ENCODE results near the gene CLCN7. TPM values are rescaled to one million over a fixed set of nuclear protein-coding genes. Genes with fewer than 3 reads are reported as not detected.

Gene CLCN7
- total and polyA plus RNA-seq, 9 of the 15 experiments (the other 6 are each of a cell fraction or from before 2014, with no cell fraction given): 0.06 to 126 (median 18.7) TPM

DNA sequence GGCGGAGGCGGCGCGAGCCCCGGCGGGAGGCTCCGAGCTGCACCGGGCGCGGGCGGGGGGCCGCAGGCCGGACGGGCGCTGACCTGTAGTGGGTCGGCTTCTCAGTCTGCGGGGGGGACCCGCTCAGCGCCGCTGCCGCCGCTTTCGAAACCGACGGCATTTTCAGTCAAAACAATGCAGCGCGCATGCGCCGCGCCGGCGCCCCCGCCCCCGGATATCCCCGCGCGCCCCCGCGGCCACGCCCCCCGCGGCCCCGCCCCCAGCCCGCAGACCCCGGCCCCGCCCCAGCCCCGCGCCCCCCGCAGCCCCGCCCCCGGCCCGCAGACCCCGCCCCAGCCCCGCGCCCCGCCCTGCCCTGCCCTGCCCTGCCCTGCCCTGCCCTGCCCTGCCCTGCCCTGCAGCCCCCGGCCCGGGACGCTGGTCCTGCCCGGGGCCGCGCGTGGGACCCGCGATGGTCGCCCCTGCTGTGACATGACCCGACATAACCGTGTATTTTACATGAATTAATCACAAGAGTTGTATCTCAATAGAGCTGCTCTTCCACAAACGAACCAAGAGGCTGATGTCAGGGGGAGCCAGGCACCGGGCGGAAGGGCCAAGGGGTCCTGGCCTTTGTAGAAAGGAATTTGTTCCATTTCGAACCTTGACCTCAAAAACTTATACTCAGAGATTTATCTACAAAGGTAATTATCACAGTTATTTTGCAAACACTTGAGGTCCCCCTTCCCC lies 60.1 kb downstream of the CLCN7 start, which contains the start of gene UNKL:
Gene UNKL (minus strand): TSS at position 173 of the 729 bp plus-strand sequence. CDS start 13 bp downstream, at position 160.
- Histone ChIP-seq H3K27me3 (ENCODE audit: control insufficient read depth in 2 of 2, insufficient read depth in 2 of 2, low read length in 2 of 2) (no peaks in the 10 kb centered on the region), H3K27ac (ENCODE audit: extremely low read depth, low read depth, low read length) (peak within 1 kb of the TSS; percentile 90), H2AFZ (ENCODE audit: low read depth, low read length) (peak within 1 kb of the TSS; percentile 86), H3K9me1 (ENCODE audit: control insufficient read depth, insufficient read depth, low read length) (no peaks in the 10 kb centered on the region), H3K4me1 (replicated peaks in 1 of 2; ENCODE audit: control insufficient read depth in 2 of 2, insufficient read depth in 2 of 2, low read length in 2 of 2) (peaks cover 14 to 33% of the 10 kb centered on the region in 2 experiments; a peak in 4 of 5 replicates), H4K20me1 (replicated peaks; ENCODE audit: control insufficient read depth, insufficient read depth, low read length) (no peaks in the 10 kb centered on the region), H3K9me3 (replicated peaks; ENCODE audit: control insufficient read depth, insufficient read depth, low read depth, low read length) (no peaks in the 10 kb centered on the region), H3K4me2 (ENCODE audit: insufficient read depth, low read length) (peak within 1 kb of the TSS; percentile 84), H3K4me3 (peak within 1 kb of the TSS; percentile 84), H3K79me2 (ENCODE audit: control insufficient read depth, insufficient read depth, low read length) (peaks cover 33% of the 10 kb centered on the region), H3K36me3 (ENCODE audit: control insufficient read depth, insufficient read depth, low read length) (peaks cover 16% of the 10 kb centered on the region; the same call in 1 of the 3 replicates), H3K9ac (ENCODE audit: insufficient read depth in 1 of 2, low read depth in 2 of 2, low read length in 2 of 2) (peak within 1 kb of the TSS; percentile 87 to 92; a peak in 3 of 4 replicates)
- 13% methylated on average over 16 of the region's 72 CpGs for WGBS (ENCODE audit: insufficient coverage, low coverage, missing lambda C conversion rate)
- FAIRE-seq: no peak
- intact Hi-C loops (cut with micrococcal nuclease): no loop called here
- TF ChIP-seq, protein P1, sequence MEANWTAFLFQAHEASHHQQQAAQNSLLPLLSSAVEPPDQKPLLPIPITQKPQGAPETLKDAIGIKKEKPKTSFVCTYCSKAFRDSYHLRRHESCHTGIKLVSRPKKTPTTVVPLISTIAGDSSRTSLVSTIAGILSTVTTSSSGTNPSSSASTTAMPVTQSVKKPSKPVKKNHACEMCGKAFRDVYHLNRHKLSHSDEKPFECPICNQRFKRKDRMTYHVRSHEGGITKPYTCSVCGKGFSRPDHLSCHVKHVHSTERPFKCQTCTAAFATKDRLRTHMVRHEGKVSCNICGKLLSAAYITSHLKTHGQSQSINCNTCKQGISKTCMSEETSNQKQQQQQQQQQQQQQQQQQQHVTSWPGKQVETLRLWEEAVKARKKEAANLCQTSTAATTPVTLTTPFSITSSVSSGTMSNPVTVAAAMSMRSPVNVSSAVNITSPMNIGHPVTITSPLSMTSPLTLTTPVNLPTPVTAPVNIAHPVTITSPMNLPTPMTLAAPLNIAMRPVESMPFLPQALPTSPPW (CRISPR knock-in tag; IDR thresholded peaks at IDR 0.05): peak; percentile 92
- peak; percentile 30 for TF ChIP-seq GABPA (tag; conservative IDR thresholded peaks at IDR 0.05; ENCODE audit: low read depth)
- TF ChIP-seq SIN3B (IDR thresholded peaks at IDR 0.05; ENCODE audit: low read depth): peak; percentile 39; the same call in 1 of the 2 replicates
- TF ChIP-seq PHF8 (IDR thresholded peaks at IDR 0.05; ENCODE audit: borderline replicate concordance, low read length): peak; percentile 43; the same call in 1 of the 2 replicates
- peak; percentile 13; the same call in 1 of the 2 replicates for TF ChIP-seq ZBTB7A (IDR thresholded peaks at IDR 0.05; ENCODE audit: borderline replicate concordance, control insufficient read depth, low read depth, low read length)
- peak; percentile 29; the same call in 1 of the 2 replicates for TF ChIP-seq POLR2G (IDR thresholded peaks at IDR 0.05; ENCODE audit: low read depth, low read length)
- TF ChIP-seq CXXC5 (CRISPR knock-in tag; IDR thresholded peaks at IDR 0.05): peak; percentile 55
- TF ChIP-seq CCNT2 (IDR thresholded peaks at IDR 0.05; ENCODE audit: borderline replicate concordance, extremely low read depth, insufficient read length, low read depth, low read length): peak; percentile 37
- TF ChIP-seq NONO (IDR thresholded peaks at IDR 0.05; ENCODE audit: low read depth in 2 of 2, low read length in 1 of 2): 0 out of 4 replicates have a peak, but pooled peaks of 1 of the 2 experiments have one; percentile 48
- peak in 1 of 3 experiments; percentile 71 for TF ChIP-seq YY1 (IDR thresholded peaks at IDR 0.05; ENCODE audit: borderline replicate concordance in 1 of 3, control insufficient read depth in 1 of 3, extremely low read depth in 1 of 3, insufficient read depth in 3 of 3, insufficient read length in 1 of 3, insufficient replicate concordance in 2 of 3, low read depth in 1 of 3, low read length in 2 of 3)
- no peak for TF ChIP-seq ZNF77 (CRISPR knock-in tag; IDR thresholded peaks at IDR 0.05)
- TF ChIP-seq FOXK1 (CRISPR knock-in tag; IDR thresholded peaks at IDR 0.05; ENCODE audit: borderline replicate concordance): no peak
- no peak for TF ChIP-seq NCOA1 (IDR thresholded peaks at IDR 0.05; ENCODE audit: low read depth)
- TF ChIP-seq SIN3A (IDR thresholded peaks at IDR 0.05; ENCODE audit: borderline replicate concordance in 2 of 2, control insufficient read depth in 1 of 2, low read depth in 2 of 2, low read length in 2 of 2): 0 out of 4 replicates have a peak, but pooled peaks of 1 of the 2 experiments have one; percentile 6
- BruUV-seq (replicated peaks): no TSS peak
- peak; percentile 46 for ATAC-seq
- POLR2A ChIA-PET: interaction anchor here (0.7 to 1.4 kb wide), 4 partner anchors 36 to 831 kb away, joined by 3 to 5 read pairs (median 4); no protein-coding TSS in a partner anchor
- in situ Hi-C loops (cut with MboI): no loop called here
- CTCF ChIA-PET (ENCODE audit: low intra/inter-chr PET ratio): no interaction called here
- DNase-seq (ENCODE audit: extremely low read depth in 1 of 4, low spot score in 3 of 4): peak; percentile 82 to 95 (median 92)

Measured in K562 (cell line).